ENCODE data around the gene TBC1D22A.
"Not testable (repeated sequence)": the region's sequence is repeated elsewhere in the genome, so short reads cannot be mapped to it uniquely, and the experiment has no call there.

The TBC1D22A gene

GRCh38 chr22:46976143-46976542 is 213.7 kb downstream of the TBC1D22A start:
- ChIA-PET CTCF (interaction anchor here (0.9 to 1.1 kb wide), 3 partner anchors 8 to 23 kb away, joined by 3 read pairs; no protein-coding TSS in a partner anchor), POLR2A (no interaction called here)
- TF ChIP-seq CTCF (IDR thresholded peaks at IDR 0.05; ENCODE audit: control extremely low read depth, extremely low read depth, low read depth, missing control alignments) = no peak
- DNase-seq (ENCODE audit: extremely low spot score) = no peak

GRCh38 chr22:46976598-46976997 is 214.1 kb downstream of the TBC1D22A start:
- ChIA-PET POLR2A (no interaction called here), CTCF (interaction anchor here (1.1 kb wide), 2 partner anchors 10 to 23 kb away, joined by 3 read pairs; no protein-coding TSS in a partner anchor)
- TF ChIP-seq CTCF (IDR thresholded peaks at IDR 0.05; ENCODE audit: control extremely low read depth, extremely low read depth, low read depth, missing control alignments) = no peak
- no peak for DNase-seq (ENCODE audit: extremely low spot score)

- no peak for DNase-seq (ENCODE audit: extremely low spot score)
- no peak for TF ChIP-seq CTCF (IDR thresholded peaks at IDR 0.05; ENCODE audit: control extremely low read depth, extremely low read depth, low read depth, missing control alignments)
- ChIA-PET POLR2A (no interaction called here), CTCF (interaction anchor here (1.5 kb wide), 1 partner anchor 414 kb away, joined by 3 read pairs; no protein-coding TSS in a partner anchor)
Observed at GRCh38 chr22:46977656-46978343, 215.3 kb downstream of the TBC1D22A start.

GRCh38 chr22:46978668-46979067 is 216.2 kb downstream of the TBC1D22A start:
- CTCF ChIA-PET = interaction anchor here (1.5 kb wide), 1 partner anchor 415 kb away, joined by 3 read pairs; no protein-coding TSS in a partner anchor
- POLR2A ChIA-PET; DNase-seq (ENCODE audit: extremely low spot score): not testable (repeated sequence)

- ChIA-PET CTCF (no interaction called here), POLR2A (no interaction called here)
- DNase-seq (ENCODE audit: extremely low spot score) = no peak
- no peak for TF ChIP-seq CTCF (IDR thresholded peaks at IDR 0.05; ENCODE audit: control extremely low read depth, extremely low read depth, low read depth, missing control alignments)
Observed at GRCh38 chr22:46979506-46979905, 217.1 kb downstream of the TBC1D22A start.

GRCh38 chr22:46980392-46980791 is 217.9 kb downstream of the TBC1D22A start:
- no peak for DNase-seq (ENCODE audit: extremely low spot score)
- CTCF ChIA-PET = no interaction called here
- TF ChIP-seq CTCF (IDR thresholded peaks at IDR 0.05; ENCODE audit: control extremely low read depth, extremely low read depth, low read depth, missing control alignments) = no peak

GRCh38 chr22:46982635-46983034 is 220.2 kb downstream of the TBC1D22A start:
- DNase-seq (ENCODE audit: extremely low spot score) = no peak
- POLR2A ChIA-PET = no interaction called here
- CTCF ChIA-PET = no interaction called here
- no peak for TF ChIP-seq CTCF (IDR thresholded peaks at IDR 0.05; ENCODE audit: control extremely low read depth, extremely low read depth, low read depth, missing control alignments)

More at GRCh38 chr22:46980392-46980791, 217.9 kb downstream of the TBC1D22A start:
- POLR2A ChIA-PET = no interaction called here
